ENCODE measurements around the gene AKNAD1. TPM values are rescaled to one million over a fixed set of nuclear protein-coding genes. Genes with fewer than 3 reads are reported as not detected.
A peak's percentile ranks its signal among the peaks of the same experiment; 100 is the strongest.

Gene AKNAD1, protein sequence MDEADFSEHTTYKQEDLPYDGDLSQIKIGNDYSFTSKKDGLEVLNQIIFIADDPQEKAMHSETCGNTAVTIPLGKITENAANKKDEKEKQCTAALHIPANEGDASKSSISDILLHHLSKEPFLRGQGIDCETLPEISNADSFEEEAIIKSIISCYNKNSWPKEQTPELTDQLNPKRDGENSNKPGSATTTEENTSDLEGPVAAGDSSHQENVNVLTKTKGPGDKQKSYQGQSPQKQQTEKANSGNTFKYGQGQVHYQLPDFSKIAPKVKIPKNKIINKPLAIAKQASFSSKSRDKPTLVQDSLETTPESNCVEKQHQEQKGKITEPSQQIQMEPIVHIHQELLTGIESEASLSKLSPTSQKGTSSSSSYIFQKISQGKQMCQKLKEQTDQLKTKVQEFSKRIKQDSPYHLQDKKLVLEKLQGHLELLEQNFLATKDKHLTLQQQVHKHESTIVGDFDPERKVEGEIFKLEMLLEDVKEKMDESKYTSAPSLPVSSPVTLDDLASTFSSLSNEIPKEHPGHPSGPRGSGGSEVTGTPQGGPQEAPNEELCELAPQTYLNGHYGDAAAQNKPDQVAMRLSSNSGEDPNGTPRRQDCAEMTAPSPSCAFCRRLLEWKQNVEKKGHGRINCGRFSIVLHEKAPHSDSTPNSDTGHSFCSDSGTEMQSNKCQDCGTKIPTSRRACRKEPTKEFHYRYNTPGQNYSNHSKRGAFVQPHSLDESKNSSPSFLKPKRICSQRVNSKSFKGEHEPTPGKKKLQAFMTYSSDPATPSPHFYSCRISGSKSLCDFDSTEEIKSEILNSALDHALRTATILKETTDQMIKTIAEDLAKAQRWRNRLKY
- total RNA-seq, result 1 to 10 TPM; 2.3 to 4.1 (median 2.9) TPM

DNA sequence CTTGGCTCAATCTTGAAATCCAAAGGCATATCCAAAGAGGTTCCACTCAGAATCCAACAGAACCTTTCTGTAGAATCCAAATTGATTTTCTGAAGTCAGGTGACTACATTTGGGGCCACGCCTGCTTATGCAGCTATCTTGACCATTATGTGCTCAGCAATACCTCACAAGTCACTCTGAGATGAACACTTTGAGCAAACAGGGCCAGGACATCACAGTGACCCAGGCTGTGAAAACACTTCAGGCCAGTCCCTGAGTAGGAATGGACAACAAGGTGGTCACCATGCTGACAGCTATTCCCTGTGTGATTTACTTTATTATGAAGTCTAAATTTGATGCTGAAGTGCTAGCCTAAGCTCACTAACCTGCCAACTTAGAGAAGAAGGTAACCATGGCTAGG is at the start of gene AKNAD1:
Gene AKNAD1, minus strand, starts transcription at position 101 of the 400 bp plus-strand sequence. CDS start 4,430 bp downstream, outside the sequence.
- Histone ChIP-seq H3K4me3 (no peak within 1 kb of the TSS), H3K4me1 (no peaks in the 10 kb centered on the region), H3K36me3 (no peaks in the 10 kb centered on the region), H3K27ac (no peak within 1 kb of the TSS), H3K27me3 (no peaks in the 10 kb centered on the region), H3K9me3 (no peaks in the 10 kb centered on the region)
- no peak for TF ChIP-seq POLR2AphosphoS5 (IDR thresholded peaks at IDR 0.05)
- no peak for TF ChIP-seq POLR2A (IDR thresholded peaks at IDR 0.05)
- TF ChIP-seq, protein P1, sequence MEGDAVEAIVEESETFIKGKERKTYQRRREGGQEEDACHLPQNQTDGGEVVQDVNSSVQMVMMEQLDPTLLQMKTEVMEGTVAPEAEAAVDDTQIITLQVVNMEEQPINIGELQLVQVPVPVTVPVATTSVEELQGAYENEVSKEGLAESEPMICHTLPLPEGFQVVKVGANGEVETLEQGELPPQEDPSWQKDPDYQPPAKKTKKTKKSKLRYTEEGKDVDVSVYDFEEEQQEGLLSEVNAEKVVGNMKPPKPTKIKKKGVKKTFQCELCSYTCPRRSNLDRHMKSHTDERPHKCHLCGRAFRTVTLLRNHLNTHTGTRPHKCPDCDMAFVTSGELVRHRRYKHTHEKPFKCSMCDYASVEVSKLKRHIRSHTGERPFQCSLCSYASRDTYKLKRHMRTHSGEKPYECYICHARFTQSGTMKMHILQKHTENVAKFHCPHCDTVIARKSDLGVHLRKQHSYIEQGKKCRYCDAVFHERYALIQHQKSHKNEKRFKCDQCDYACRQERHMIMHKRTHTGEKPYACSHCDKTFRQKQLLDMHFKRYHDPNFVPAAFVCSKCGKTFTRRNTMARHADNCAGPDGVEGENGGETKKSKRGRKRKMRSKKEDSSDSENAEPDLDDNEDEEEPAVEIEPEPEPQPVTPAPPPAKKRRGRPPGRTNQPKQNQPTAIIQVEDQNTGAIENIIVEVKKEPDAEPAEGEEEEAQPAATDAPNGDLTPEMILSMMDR (IDR thresholded peaks at IDR 0.05), result no peak
- intact Hi-C loops (cut with DNase I; ENCODE audit: low total_unique reads), result no loop called here
- DNase-seq (ENCODE audit: low spot score in 2 of 2), result no peak

DNA sequence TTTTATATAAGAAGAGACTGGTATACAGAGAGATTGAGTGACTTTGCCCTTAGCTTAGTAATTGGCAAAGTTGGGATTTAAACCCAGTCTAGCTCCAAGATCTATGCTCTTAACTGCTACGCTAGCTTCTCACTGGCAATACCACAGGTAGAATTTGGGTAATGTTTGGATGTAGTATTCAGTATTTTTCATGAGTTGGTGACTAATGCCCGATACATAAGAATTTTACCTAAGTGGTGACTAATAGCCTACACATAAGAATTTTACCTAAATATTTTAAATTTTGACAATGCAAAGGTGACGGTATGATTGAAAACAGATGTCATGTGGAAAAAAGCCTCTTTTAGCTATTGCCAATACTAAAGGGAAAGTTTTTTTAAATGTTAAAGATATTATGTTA is 44.2 kb upstream of the AKNAD1 start:
- no peak overlapping the region for H3K27ac ChIP-seq
- no peak overlapping the region for H3K4me3 ChIP-seq
- H3K4me1 ChIP-seq, result peaks cover 0 to 4% of the 10 kb centered on the region in 2 donors
- no peaks in the 10 kb centered on the region for H3K27me3 ChIP-seq
- no peak for DNase-seq (ENCODE audit: low spot score in 2 of 2)
- intact Hi-C loops (cut with DNase I; ENCODE audit: low total_unique reads), result no loop called here
- no peaks in the 10 kb centered on the region for H3K36me3 ChIP-seq
- no peaks in the 10 kb centered on the region for H3K9me3 ChIP-seq
- TF ChIP-seq, protein P1 (IDR thresholded peaks at IDR 0.05), result no peak
- TF ChIP-seq POLR2AphosphoS5 (IDR thresholded peaks at IDR 0.05) (no peak), POLR2A (IDR thresholded peaks at IDR 0.05) (no peak)

DNA sequence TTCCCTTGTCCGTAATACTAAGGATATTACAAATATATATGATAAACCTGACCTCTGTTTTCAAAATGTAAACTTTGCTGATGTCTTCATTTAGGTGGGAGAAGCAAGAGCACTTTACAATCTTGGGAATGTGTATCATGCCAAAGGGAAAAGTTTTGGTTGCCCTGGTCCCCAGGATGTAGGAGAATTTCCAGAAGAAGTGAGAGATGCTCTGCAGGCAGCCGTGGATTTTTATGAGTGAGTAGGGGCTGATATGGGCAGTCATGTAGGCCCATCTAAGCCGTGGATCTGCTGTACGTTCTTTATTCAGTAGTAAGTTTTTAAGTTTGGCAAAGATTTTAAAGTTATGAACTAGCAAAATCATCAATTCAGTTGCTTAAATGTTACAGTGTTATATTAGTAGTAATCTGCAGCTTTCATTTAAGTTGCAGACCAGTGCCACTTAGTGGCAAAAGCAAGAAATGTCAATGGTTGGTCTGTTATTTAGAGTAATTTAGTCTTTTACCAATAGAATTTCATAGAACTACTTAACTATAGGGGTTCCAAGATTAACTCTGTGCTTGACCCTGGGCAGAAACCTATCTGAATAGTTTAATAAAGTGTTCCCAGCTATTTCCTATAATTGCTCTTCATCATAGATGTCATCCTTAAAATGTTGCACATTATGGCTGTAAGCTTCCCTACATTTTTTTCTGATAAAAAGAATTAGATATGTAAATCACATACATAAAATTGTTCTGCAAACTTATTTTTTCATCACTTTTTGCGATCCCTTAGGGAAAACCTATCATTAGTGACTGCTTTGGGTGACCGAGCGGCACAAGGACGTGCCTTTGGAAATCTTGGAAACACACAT is 41.2 kb upstream of the AKNAD1 start:
- H3K4me1 ChIP-seq, result peaks cover 0 to 4% of the 10 kb centered on the region in 2 donors
- DNase-seq (ENCODE audit: low spot score in 2 of 2), result no peak
- H3K27ac ChIP-seq, result no peak overlapping the region
- no peaks in the 10 kb centered on the region for H3K9me3 ChIP-seq
- no peaks in the 10 kb centered on the region for H3K27me3 ChIP-seq
- no peak overlapping the region for H3K4me3 ChIP-seq
- TF ChIP-seq POLR2A (IDR thresholded peaks at IDR 0.05) (no peak), POLR2AphosphoS5 (IDR thresholded peaks at IDR 0.05) (no peak)
- TF ChIP-seq, protein P1 (IDR thresholded peaks at IDR 0.05), result peak; percentile 56 to 85 (median 71)
- H3K36me3 ChIP-seq, result no peaks in the 10 kb centered on the region
- intact Hi-C loops (cut with DNase I; ENCODE audit: low total_unique reads), result no loop called here

DNA sequence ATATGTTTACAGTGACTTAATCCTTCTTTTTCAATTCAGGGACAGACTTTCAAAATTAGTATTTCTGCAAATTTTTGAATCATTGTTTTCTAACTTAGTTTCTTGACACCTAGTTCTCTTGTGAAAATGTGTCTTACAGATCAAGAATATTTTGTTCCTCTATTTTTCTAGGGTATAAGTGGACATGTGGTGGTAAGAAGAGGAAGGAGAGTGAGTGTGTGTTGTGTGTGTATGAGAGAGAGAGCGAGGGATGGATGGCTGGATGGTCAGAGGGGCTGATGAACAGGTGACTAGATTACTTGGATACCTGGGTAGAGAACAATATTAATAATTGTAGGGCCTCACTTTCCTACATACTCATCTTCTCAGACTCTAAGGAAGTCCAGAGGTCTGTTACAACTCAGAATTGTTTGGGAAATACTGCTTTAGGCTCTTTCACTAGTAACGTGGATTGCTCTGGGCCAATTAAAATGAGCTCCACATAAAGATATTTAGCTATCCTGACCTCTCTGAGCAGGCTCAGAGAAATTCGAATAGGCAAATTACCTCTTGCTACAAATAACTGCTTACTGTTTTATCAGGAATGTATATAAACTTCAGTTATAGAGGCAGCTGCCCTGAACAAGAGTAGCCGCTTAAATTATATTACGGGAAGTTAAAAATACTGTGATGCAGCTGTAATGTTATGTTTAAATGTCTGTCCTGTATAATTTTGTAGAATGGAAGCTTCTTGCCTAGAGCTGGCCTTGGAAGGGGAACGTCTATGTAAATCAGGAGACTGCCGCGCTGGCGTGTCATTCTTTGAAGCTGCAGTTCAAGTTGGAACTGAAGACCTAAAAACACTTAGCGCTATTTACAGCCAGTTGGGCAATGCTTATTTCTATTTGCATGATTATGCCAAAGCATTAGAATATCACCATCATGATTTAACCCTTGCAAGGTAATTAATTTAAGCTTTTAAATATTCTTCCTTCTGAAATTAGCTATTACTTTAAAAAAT is 39.6 kb upstream of the AKNAD1 start:
- intact Hi-C loops (cut with DNase I; ENCODE audit: low total_unique reads), result no loop called here
- no peaks in the 10 kb centered on the region for H3K36me3 ChIP-seq
- no peak for DNase-seq (ENCODE audit: low spot score in 2 of 2)
- no peak overlapping the region for H3K4me3 ChIP-seq
- no peak for TF ChIP-seq POLR2AphosphoS5 (IDR thresholded peaks at IDR 0.05)
- TF ChIP-seq POLR2A (IDR thresholded peaks at IDR 0.05), result no peak
- TF ChIP-seq, protein P1 (IDR thresholded peaks at IDR 0.05), result no peak
- no peaks in the 10 kb centered on the region for H3K27me3 ChIP-seq
- H3K9me3 ChIP-seq, result no peaks in the 10 kb centered on the region
- peaks cover 0 to 4% of the 10 kb centered on the region in 2 donors for H3K4me1 ChIP-seq
- no peak overlapping the region for H3K27ac ChIP-seq

Measured in breast epithelium (tissue), 4 donors.